Colonic mucosa (tissue), 4 donors: ENCODE measurements around the gene AQP10. TPM values are rescaled to one million over a fixed set of nuclear protein-coding genes. Genes with fewer than 3 reads are reported as not detected.
"Not testable (repeated sequence)": the region's sequence is repeated elsewhere in the genome, so short reads cannot be mapped to it uniquely, and the experiment has no call there.

Source experiments
- DNase-seq: peaks from one replicate; pipeline ENCODE4 v3.0.0-alpha.2; 2020
- H3K27ac ChIP-seq: fragments of 200-600 bp; one replicate; pipeline ENCODE4 v1.8.0; 2021
- H3K27me3 ChIP-seq: fragments of 200-600 bp; one replicate; pipeline ENCODE4 v1.8.0; 2021
- H3K36me3 ChIP-seq: fragments of 200-600 bp; one replicate; pipeline ENCODE4 v1.8.0; 2021
- H3K4me1 ChIP-seq: fragments of 200-600 bp; one replicate; pipeline ENCODE4 v1.8.0; 2021; ENCODE audit warnings: mild to moderate bottlenecking
- H3K4me3 ChIP-seq: fragments of 200-600 bp; one replicate; pipeline ENCODE4 v1.8.0; 2021
- H3K9ac ChIP-seq, 2 donors: one replicate each; pipeline ENCODE4 v1.7.0; 2013; ENCODE audit warnings: control low read depth in 2 of 2, low read depth in 2 of 2, low read length in 2 of 2
- H3K9me3 ChIP-seq: fragments of 200-600 bp; one replicate; pipeline ENCODE4 v1.8.0; 2021
- CTCF ChIP-seq: fragments of 200-600 bp; IDR thresholded peaks from one replicate; pipeline ENCODE4 v1.8.0; 2022; ENCODE audit warnings: antibody characterized with exemption, mild to moderate bottlenecking
- intact Hi-C: fragments of 100-400 bp; cut with DNase I; formaldehyde crosslinking; loops from one replicate; pipeline ENCODE4 v1.14.1; 2022
- total RNA-seq, 2 donors: library from RNA; stranded (reverse); fragmentation: NEBNext Ultra II Directional in 1 of 2; extraction: Animal tissue kit (Norgen Biotek cat#: 25700) in 1 of 2; gene quantifications; one replicate each; pipeline ENCODE4 v1.2.1, GENCODE V29; 2021
- donor health status: healthy.
- donor health status: DM: no; HTN: no; CAD: no.
- donor health status: DM: no; HTN: no; CAD: no.

The AQP10 gene
- total RNA-seq, 2 donors from 2014 or later = 0.27 TPM; not detected in 1

- Histone ChIP-seq H3K9me3 (no peaks in the 10 kb centered on the region), H3K4me1 (no peaks in the 10 kb centered on the region), H3K36me3 (no peaks in the 10 kb centered on the region), H3K27ac (no peak overlapping the region), H3K9ac (no peak overlapping the region), H3K27me3 (no peaks in the 10 kb centered on the region), H3K4me3 (no peak overlapping the region)
- intact Hi-C loops = loop anchor here (10.0 kb wide), 2 partner anchors 127 to 143 kb away; partner anchors contain the start of gene TPM3
- DNase-seq = no peak
- TF ChIP-seq CTCF = no peak
Measured at GRCh38 chr1:154337253-154337894, 16.5 kb downstream of the AQP10 start.

- H3K9ac ChIP-seq = no peak overlapping the region
- TF ChIP-seq CTCF = no peak
- no peaks in the 10 kb centered on the region for H3K4me1 ChIP-seq
- intact Hi-C loops = loop anchor here (10.0 kb wide), 2 partner anchors 126 to 144 kb away; partner anchors contain the start of gene TPM3
- H3K36me3 ChIP-seq = no peaks in the 10 kb centered on the region
- no peak overlapping the region for H3K27ac ChIP-seq
- no peaks in the 10 kb centered on the region for H3K9me3 ChIP-seq
- H3K4me3 ChIP-seq = no peak overlapping the region
- no peak for DNase-seq
- H3K27me3 ChIP-seq = no peaks in the 10 kb centered on the region
Measured at GRCh38 chr1:154338875-154339274, 18.0 kb downstream of the AQP10 start.

GRCh38 chr1:154341366-154341765, 20.5 kb downstream of the AQP10 start:
- H3K4me3 ChIP-seq, H3K9ac ChIP-seq, H3K9me3 ChIP-seq, intact Hi-C loops, H3K27me3 ChIP-seq, DNase-seq, H3K27ac ChIP-seq, H3K36me3 ChIP-seq, H3K4me1 ChIP-seq: not testable (repeated sequence)

- intact Hi-C loops = no loop called here
- Histone ChIP-seq H3K4me3 (no peak overlapping the region), H3K27me3 (no peaks in the 10 kb centered on the region), H3K36me3 (no peaks in the 10 kb centered on the region), H3K9ac (no peak overlapping the region), H3K4me1 (no peaks in the 10 kb centered on the region), H3K27ac (peak overlapping the region; percentile 22), H3K9me3 (no peaks in the 10 kb centered on the region)
- no peak for TF ChIP-seq CTCF
- no peak for DNase-seq
Measured at GRCh38 chr1:154342132-154342531, 21.2 kb downstream of the AQP10 start.

- Histone ChIP-seq H3K4me3 (no peak overlapping the region), H3K27ac (peak overlapping the region; percentile 22), H3K4me1 (no peaks in the 10 kb centered on the region), H3K9ac (no peak overlapping the region), H3K36me3 (no peaks in the 10 kb centered on the region), H3K27me3 (no peaks in the 10 kb centered on the region), H3K9me3 (no peaks in the 10 kb centered on the region)
- intact Hi-C loops = no loop called here
- no peak for TF ChIP-seq CTCF
- no peak for DNase-seq
Measured at GRCh38 chr1:154342836-154343472, 22.1 kb downstream of the AQP10 start.
